Esophagus mucosa (tissue), 1 donor: ENCODE measurements around the gene CRTAC1. TPM values are rescaled to one million over a fixed set of nuclear protein-coding genes. Genes with fewer than 3 reads are reported as not detected.

ENCODE experiments used
- ATAC-seq: fragments of 200-7000 bp; cut with Tn5 transposase; one replicate; pipeline ENCODE4 v1.9.1; 2020
- total RNA-seq: library from RNA; stranded (reverse); gene quantifications from one replicate; pipeline ENCODE4 v1.2.4, GENCODE V29; 2023
- donor health status: DM: yes; HTN: yes; CAD: no.

Gene CRTAC1
- total RNA-seq, 1 donor from 2014 or later: 1.5 TPM

DNA sequence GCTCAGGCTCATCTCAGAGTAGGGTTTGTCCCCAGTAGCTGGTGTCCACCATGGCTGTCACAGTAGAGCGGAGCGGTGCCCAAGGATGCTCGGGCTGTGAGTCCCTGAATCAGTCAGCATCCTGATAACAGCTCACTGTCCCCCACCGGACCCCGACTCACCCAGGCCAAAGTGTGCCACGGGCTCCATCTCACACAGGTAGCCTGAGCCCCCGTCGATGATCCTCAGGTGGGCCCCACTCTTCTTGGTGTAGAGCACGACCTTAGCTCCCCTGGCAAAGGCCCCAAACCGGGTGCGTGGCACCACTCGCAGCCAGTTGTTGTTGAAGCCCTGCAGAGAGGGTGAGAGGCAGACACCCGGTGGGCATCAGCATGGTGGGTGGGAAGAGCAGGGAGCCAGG lies 135.3 kb downstream of the CRTAC1 start:
- no peak for ATAC-seq

DNA sequence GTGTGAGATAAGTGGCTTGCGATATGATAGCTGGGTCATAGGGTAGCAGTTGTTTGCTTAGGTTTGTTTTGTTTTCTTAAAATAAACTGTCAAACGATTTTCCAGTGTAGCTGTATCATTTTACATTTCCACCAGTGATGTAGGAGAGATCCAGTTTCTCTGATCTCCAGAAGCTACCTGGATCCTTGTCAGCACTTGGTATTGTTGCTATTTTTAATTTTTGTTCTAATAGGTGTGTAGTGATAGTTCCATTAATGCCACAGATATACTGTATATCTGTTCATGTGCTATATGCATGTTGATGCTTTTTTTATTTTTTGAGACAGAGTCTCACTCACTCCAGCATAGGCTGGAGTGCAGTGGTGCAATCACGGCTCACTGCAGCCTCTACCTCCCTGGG lies 136.3 kb downstream of the CRTAC1 start:
- ATAC-seq: no peak

DNA sequence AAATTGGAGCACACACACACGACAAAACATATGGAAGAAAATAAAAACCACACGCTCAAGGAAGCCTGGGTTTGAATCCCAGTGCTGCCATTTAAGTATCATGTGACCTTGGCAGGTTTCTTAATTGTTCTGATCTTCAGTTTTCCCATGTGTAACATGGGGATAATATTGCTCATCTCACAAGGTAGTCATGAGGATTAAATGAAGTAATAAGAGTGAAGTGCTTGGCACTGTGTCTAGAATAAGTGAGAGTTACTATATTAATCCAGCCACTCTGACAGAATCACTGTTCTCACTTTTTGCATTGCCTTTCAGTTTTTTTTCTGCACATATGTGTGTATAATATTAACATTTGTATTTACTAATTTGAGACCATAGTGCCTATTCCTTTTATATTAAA lies 137.5 kb downstream of the CRTAC1 start:
- no peak for ATAC-seq

DNA sequence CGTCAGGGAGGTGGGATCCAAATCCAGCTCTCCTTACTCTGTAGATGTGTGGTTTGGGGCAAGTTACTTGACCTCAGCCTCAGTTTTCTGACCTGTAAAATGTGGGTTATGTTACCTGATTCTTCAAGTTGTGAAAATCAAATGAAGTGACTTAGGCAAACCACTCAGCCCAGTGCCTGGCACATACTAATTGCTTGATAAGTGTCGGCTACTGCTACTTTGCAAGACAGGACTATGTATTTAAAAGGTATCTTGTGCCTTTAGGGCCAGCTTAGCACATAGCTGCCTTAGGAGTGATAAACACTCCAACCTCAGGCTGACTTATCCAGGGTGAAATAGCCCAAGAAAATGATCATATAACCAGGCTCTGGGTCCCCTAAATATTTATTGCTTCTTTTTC lies 137.9 kb downstream of the CRTAC1 start:
- ATAC-seq: no peak

DNA sequence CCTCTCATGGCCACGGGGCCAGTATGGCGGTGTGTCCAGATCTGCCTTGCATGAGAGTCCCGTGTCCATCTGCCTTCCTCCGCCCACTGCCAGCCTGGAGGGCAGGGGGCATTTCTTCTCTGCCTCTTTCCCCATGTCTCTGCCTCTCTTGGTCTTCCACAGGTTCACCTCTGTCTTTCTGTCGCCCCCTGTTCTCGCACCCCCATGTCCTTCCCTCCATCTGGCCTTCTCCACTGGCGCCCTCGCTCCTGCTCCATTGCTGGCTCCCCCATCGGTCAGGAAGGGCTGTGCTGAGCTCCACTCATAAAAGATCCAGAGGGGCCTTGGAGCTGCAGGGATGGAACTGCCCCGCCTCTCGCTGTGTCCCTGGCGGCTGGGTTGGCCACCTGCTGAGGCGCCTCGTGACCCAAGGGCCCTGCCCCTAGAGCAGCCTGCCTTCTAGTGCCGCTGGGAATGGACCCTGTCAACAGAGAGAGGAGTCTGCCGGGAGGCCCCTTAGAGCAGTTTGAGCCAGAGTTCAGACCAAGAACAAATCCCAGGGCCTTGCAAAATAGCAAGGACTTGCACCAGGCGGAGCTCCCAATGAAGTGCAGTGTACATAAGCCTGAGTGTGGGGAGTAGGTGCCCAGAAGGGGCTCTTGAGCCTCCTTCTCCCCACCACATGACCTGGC lies 138.8 kb downstream of the CRTAC1 start:
- no peak for ATAC-seq

DNA sequence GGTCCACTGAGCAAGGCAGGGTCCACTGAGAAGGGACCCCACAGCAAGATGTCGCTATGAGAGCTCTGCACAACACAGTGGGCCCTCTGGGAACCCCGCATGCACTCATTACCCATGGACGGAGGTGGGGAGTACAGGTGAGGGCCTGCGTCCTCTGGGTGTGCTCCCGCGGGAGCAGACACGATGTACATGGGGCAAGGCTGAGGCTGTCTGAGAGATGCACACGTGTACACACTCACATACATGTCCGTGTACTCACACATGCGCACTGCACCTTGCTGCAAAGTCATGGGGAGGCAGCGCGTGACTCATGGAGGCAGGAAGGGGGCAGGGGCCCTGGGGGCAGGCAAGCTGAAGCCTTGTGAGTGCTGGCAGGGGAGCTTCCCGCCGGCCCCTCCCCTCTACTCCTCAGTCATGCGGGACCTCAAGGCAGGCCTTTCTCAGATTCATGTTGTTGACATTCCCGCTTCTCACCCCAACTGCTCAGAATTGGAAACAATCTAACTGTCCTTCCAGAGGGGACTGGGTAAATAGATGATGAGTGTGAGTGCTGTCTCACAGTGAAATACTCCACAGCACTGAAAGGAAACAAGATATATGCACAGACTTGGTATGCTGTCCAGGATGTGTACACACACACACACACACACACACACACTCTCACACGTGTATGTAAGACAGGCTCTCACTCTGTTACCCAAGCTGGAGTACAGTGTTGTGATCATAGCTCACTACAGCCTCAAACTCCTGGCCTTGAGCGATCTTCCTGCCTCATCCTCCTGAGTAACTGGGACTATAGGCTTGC lies 140.8 kb downstream of the CRTAC1 start:
- ATAC-seq: peak; percentile 77

DNA sequence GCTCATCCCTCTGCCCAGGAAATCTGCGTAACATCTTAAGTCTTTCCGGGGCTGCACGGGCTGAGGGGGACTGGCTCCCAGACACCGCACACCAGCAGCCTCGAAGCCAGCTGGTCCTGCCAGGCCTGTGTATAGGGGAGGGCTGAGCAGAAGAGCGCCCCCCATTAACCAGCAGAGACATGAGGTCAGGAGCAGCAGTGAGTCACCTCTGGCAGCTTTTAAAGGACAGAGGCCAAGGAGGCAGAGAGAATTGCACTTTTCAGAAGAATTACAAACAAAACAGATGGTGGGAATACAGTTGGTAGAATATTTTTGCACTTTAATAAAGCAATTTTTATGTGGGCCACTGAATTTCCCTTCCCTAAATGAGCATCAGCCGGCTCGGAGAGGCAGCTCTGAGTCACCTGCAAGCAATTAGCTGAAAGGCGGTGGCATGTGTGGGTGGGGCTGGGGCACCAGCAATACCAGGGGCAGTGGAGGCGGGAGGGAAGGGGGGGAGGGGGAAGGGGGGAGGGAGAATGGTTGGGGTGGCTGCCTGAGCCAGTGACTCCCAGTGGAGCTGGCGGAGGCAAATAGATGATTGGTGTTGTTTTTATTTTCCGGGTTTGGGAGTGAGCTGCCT lies 141.7 kb downstream of the CRTAC1 start:
- peak; percentile 79 for ATAC-seq

DNA sequence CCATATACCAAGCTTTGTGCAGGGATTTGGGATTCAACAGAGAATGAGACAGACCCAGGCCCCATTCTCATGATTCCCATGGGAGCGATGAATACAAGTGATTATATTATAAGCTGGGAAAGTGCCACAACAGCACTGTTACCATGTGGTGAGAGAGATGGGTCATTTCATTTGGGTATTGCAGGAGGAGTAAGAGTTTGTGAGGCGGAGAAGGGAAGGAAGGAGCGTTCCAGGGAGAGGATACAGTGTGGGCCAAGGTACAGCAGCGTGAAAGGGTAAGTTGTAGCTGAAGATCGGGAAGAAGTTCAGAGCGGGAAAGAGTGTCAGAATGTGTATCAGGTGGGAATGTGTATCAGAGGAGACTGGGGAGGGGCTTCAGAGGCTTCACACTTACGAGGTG lies 142.3 kb downstream of the CRTAC1 start:
- ATAC-seq: no peak

DNA sequence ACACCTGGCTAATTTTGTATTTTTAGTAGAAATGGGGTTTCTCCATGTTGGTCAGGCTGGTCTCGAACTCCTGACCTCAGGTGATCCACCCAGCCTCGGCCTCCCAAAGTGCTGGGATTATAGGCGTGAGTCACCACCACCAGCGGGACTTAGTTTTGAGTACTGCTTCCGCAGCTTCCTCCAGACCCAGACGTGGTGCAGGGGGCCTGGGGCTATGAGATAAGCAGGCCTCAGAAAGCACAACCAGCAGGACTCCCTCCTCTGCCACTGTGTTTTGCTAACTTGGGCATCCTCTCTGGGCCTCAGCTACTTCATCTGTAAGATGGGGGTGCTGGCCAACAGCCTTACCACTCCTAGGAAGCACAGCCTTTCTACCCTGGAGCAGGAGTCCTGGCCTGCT lies 143.0 kb downstream of the CRTAC1 start:
- no peak for ATAC-seq

DNA sequence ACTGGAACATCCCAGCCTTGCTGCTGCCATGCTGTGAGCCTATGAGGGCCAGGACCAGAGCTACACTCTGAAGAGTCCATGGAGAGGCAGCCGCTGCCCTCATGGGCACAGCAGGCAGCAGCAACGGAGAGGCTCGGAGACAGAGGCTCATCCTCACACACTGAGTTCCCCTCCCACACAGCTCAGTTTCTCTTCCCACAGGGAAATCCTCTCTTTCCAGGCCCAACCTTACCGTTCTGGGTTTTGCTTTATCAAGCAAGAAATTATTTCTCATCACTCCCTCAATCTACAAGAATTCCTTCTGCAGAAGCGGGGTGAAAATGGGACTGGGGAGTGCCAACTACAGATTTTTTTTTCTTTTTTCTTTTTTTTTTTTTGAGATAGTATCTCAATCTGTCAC lies 144.1 kb downstream of the CRTAC1 start:
- no peak for ATAC-seq

DNA sequence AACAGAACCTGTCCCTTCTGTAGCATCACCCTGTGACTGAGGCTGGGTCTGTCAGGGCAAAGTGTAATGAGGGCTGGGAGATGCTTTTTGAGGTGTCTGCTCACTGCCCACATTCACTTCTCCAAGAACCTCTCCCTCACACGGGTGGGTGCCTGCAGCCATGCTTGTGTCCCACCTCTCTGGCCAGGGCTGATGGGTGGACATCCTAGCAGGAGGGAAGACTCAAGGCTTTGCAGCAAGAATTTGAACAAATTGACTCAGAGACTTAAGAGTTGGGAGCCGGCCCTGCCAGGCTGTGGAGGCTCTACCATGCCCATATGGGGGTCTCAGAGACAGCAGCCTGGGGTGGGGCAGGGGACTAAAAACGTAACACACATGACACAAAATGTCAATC lies 147.3 kb downstream of the CRTAC1 start:
- no peak for ATAC-seq

DNA sequence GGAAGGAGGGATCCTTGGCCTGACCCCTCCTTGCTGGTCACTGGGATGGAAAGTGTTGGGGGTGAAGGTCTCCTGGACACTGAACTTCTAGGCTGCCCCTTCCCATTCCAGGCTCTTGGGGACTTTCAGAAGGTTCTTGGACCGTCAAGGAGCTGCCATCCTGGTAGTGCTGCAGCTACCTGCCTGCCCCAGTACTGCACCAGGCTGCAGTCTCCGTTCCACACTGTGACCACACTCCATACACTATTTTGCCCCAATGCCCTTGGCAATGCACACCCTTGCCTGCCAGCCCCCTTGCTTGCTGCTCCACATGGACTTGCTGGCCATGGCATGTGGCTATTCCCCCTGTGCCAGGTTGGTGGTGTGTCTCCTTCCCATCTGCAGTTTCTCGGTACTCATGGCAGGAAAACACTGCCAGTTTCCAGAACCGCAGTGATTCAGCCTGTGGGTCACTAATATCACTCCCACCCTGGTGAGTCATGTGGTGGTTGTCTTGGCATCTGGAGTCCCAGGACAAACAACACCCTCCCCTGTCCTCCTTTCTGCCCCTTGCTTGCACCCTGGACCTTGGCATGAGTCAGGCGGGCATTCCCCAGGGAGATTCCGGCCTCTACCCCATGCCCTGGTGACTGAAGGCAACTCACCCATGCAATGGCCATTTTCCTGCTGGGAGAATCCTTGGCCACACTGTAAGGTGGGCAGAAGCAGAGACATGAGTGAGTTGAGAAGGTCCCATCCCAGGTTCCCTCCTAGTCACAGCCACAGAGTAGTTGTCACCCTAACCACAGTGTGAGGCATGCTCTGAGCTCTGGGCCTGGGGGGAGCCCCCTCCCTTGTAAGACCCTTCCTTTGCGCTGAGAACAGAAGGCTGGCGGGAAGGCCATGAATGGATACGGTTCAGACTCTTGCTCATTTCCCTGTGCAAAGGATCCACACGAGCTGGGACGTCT lies 148.0 kb downstream of the CRTAC1 start:
- peak; percentile 75 for ATAC-seq

DNA sequence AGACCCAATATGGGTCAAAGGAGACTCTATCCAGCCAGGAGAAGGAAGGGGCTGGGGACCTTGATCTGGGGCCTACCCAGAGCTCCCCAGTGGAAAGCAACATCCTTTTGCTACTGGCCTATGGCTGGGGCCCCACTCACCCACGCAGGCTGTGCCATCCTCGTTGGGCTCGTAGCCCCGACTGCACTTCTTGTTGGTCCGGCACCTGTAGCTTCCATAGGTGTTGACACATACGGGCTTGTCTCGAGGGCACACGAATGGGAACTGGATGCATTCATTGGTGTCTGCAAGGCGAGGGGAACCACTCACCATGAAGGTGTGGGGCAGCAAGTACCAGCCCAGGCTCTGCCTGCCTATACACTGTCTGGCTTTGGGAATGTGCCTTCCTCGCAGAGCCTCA lies 150.3 kb downstream of the CRTAC1 start:
- ATAC-seq: no peak

DNA sequence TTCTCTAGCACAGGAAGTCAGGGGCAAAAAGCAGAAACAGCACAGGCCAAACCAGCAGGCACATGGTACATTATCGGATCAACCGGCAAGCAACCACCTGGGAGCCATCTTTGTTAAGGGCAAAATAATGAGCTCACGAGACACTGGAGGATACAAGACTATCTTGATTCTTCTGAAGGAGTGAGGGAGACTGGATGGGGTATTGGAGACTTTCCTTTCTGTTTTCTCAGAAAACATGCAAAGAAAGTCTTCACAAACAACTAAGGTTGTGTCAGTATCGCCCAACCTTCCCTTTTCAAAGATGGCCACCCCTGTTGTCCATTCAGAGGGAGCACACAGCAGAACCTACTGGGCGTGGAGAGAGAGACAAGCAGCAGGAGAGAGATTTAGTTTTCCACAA lies 151.2 kb downstream of the CRTAC1 start:
- ATAC-seq: no peak

DNA sequence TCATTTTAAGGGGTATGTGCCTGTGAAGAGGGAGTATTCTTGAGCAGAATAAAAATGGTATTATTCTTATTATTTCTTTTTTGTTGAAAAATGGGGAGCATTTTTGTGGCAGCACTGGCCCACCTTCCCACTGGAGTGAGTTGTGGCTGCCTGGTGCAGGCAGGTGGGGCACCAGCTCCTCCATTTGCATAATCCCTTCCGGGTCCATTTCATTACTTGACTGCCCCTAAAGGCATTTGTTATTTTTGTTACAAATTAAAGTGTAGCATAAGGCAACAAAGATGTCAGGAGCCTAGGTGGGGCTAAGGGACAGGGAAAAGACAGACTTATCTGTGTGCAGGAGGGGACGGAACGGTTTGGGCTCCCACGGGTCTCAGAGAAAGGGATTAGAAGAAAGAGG lies 154.0 kb downstream of the CRTAC1 start:
- ATAC-seq: no peak

DNA sequence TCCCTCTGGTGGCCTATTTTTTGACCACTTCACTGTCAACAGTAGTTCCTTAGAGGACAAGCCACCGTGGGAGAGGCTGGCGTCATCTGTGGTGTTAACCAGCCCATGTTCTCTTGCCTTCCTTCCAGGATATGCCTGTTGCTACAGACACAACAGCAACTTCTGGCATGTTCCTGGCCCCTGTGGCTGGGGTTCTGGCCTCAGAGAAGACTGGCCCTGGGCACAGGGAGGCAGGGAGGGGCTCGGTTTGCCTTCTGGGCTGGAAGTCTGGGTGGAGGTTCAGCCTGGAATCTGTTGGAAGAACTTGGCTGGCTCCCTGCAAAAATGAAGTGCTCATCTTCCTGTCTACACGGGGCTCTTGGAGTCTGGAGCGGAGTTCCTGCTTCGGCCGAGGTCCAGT lies 155.0 kb downstream of the CRTAC1 start:
- ATAC-seq: peak; percentile 25

DNA sequence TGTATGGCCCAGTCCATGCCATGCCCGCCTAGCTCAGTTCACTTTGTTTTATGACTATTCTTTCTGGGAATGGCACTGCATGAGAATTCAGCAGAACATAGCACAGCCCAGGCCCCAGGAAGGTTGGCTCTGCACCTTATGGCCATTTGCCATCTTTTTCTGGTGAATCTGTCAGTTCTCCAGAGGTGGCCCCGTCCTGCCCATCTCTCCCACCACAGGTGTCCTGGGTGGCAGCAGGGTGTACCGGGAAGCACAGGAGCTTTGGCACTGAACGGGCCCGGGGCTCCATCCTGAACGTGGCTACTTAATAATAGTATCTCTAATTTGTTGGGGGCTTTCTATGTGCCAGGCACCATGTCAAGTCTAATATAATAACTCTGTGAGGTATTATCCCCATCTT lies 156.1 kb downstream of the CRTAC1 start:
- ATAC-seq: no peak

DNA sequence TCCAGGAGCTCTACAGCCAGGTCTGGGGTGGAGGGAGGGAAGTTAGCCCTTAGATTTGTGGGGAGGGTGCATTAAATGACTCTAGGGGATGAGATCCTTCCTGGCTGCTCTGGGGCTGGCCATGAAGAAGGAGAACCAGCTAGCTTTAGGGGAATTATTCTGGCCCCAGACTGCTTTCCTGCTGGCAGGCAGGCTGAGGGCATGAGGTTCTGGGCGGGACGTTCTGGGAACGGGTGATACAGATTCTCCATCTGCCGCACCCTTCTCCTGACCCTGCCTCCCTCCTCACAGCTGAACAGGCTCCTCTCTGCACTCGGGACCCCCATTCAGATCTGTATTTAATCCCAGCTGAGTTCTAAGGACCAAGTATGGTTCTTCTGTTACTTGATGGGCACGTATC lies 156.9 kb downstream of the CRTAC1 start:
- ATAC-seq: peak; percentile 35

DNA sequence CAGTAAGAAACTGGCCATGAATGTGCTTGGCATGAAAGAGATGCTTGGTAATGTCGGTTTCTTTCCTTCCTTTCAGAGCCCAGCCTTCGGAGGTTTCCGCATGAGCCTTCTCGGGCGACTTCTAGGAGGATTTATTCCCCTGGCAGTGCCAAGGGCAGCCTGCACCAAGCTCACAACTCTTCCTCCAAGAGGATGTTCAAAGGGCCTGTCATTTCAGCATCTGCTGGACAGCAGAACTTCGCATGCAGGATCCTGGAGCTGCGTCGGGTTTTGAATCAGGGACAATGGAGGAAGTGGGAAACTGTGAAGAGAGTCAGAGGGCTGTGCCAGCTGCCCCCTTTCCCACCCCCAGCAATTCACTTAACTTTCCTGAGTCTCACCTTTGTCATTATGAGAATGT lies 159.4 kb downstream of the CRTAC1 start:
- ATAC-seq: no peak

DNA sequence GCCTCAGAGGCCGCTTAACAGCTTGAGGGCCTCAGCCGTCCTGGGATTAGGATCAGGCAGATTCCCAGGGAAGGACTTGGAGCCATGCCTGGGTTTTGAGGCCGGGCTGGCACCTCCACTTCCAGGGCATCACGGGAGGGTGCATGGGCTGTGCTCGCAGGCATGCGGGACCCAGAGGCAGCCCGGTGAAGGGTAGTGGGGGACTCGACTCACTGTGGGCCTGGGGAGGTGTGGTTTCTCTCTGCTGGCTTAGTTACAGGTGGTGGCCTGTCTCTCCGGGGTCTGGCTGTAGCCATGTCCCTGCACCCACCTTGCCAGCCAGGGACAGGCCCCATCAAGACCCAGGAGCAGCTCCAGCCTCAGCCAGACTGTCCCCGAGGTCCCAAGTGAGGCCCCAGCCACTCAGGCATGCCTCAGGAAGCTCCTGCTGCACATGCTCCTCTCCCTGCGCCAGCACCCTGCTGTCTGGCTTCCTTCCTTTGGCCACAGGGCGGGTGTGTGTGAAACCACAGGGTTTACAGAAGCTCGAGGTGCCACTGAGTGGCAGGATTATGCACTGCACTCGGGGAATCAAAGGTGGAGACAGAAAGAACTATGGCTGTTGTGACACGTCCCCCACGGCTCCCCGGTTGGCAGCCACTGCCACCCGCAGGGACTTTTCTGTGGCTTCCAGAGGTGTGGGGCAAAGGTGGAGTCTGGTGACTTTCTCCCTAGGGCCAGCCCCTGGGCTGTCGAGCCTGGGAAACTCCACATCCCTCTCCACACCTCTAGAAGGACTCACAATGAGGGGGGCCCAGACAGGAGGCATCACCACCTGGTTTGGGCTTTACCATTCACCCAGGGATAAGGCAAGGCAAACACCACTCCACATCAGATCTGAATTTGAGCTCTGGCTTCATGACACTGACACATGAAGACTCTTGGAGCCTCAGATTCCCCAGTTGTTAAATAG lies 161.1 kb downstream of the CRTAC1 start:
- peak; percentile 96 for ATAC-seq

DNA sequence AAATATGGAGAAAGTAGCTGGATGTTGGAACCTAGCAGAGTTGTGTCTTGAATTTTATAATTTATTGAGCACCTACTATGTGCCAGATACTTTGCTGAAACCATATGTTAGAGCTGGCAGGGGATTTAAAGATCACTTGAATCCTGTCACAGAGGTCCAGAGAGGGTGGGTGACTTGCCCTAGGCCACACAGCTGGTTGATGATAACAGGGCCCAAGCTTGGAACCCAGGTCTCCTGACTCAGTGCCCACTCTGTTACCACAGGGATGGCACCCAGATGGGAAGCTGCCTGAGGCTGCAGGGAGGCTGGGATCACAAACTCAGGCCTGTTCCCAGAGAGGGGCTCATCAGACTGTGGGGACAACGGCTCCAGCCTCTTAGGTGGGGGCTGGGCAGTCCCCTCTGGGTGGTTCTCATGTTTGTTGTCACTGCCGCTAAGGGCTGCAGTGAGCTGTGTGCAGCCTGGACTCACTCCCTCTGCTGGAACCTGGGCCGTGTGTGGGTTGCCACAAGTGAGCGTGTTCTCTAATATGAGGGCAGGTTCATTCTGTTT lies 162.2 kb downstream of the CRTAC1 start:
- no peak for ATAC-seq
